Measurements from ENCODE around the gene SIM1.

GRCh38 chr6:100449239-100449691 lies 15.5 kb downstream of the SIM1 start:
- no peak for TF ChIP-seq POLR2A (IDR thresholded peaks at IDR 0.05; ENCODE audit: low read depth, low read length)
- no peak for TF ChIP-seq POLR2AphosphoS5 (IDR thresholded peaks at IDR 0.05; ENCODE audit: low read depth, low read length)
